ENCODE data around the gene FBXO8. TPM values are rescaled to one million over a fixed set of nuclear protein-coding genes. Genes with fewer than 3 reads are reported as not detected.

FBXO8 gene
- total RNA-seq, 3 donors from 2014 or later = 29.2 to 49.0 (median 35.2) TPM

GRCh38 chr4:174320494-174321199, 37.2 kb upstream of the FBXO8 start:
- no peak for TF ChIP-seq CTCF (IDR thresholded peaks at IDR 0.05)
- TF ChIP-seq POLR2A (IDR thresholded peaks at IDR 0.05) = no peak
- TF ChIP-seq POLR2AphosphoS5 (IDR thresholded peaks at IDR 0.05) = no peak
- no peaks in the 10 kb centered on the region for H3K27me3 ChIP-seq
- H3K4me1 ChIP-seq = no peaks in the 10 kb centered on the region
- H3K9me3 ChIP-seq = no peaks in the 10 kb centered on the region
- H3K27ac ChIP-seq = no peak overlapping the region
- no peak overlapping the region for H3K4me3 ChIP-seq
- intact Hi-C loops (cut with DNase I; ENCODE audit: low total_unique reads) = no loop called here
- peaks cover 4% of the 10 kb centered on the region for H3K36me3 ChIP-seq
- no peak for DNase-seq (ENCODE audit: low spot score in 2 of 2)

DNA sequence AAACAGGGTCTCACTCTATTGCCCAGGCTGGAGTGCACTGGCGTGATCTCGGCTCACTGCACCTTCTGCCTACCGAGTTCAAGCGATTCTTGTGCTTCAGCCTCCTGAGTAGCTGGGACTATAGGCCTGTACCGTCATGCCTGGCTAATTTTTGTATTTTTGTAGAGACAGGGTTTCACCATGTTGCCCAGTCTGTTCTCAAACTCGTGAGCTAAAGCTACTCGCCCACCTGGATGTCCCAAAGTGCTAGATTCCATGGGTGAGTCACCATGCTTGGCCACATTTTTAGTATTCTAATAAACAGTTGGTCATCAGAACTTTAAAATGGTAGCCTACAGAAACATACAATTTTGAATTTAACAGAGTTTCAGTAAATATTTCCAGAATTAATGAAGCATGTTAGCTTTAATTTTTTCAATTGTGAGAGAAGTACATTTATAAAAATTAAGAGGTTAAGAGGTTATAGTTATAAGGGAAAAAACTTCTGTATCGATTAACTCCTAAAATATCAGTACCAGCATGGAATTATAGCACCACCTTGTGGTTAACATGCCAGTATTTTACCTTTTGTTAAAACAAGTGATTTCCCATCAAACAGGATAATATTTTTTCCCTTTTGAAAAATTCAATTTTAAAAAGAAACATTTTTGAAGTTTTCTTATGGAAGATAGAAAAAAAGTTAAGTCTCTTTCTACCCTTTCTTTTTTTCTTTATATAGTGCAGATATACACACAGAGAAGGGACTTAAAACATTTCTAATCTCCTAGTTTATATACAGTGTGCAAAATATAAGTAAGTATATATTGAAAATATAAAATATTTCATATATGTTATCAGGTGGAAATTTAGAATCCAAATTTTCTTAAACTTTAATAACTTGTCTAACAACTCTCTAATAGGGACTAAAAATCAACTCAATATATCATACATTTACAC, 35.6 kb upstream of the FBXO8 start:
- peak in 2 of 3 donors; percentile 22 to 56 for TF ChIP-seq CTCF (IDR thresholded peaks at IDR 0.05)
- no peak for TF ChIP-seq POLR2A (IDR thresholded peaks at IDR 0.05)

GRCh38 chr4:174317531-174317930, 34.1 kb upstream of the FBXO8 start:
- no peak for DNase-seq (ENCODE audit: low spot score in 2 of 2)
- peaks cover 4% of the 10 kb centered on the region for H3K36me3 ChIP-seq
- no peak overlapping the region for H3K4me3 ChIP-seq
- intact Hi-C loops (cut with DNase I; ENCODE audit: low total_unique reads) = no loop called here
- H3K4me1 ChIP-seq = no peaks in the 10 kb centered on the region
- TF ChIP-seq CTCF (IDR thresholded peaks at IDR 0.05) = no peak
- no peak for TF ChIP-seq POLR2AphosphoS5 (IDR thresholded peaks at IDR 0.05)
- no peak for TF ChIP-seq POLR2A (IDR thresholded peaks at IDR 0.05)
- H3K27me3 ChIP-seq = no peaks in the 10 kb centered on the region
- no peaks in the 10 kb centered on the region for H3K9me3 ChIP-seq
- H3K27ac ChIP-seq = no peak overlapping the region

More for the DNA sequence above, 35.6 kb upstream of the FBXO8 start:
- Histone ChIP-seq H3K36me3 (peaks cover 4% of the 10 kb centered on the region), H3K4me1 (no peaks in the 10 kb centered on the region), H3K27me3 (no peaks in the 10 kb centered on the region), H3K4me3 (no peak overlapping the region), H3K27ac (no peak overlapping the region), H3K9me3 (no peaks in the 10 kb centered on the region)
- no peak for DNase-seq (ENCODE audit: low spot score in 2 of 2)
- intact Hi-C loops (cut with DNase I; ENCODE audit: low total_unique reads) = no loop called here

- H3K36me3 ChIP-seq = peaks cover 4% of the 10 kb centered on the region
- no peak for TF ChIP-seq CTCF (IDR thresholded peaks at IDR 0.05)
- no peak for TF ChIP-seq POLR2A (IDR thresholded peaks at IDR 0.05)
- no peak for TF ChIP-seq POLR2AphosphoS5 (IDR thresholded peaks at IDR 0.05)
- intact Hi-C loops (cut with DNase I; ENCODE audit: low total_unique reads) = no loop called here
These were observed 33.5 kb upstream of the FBXO8 start for GRCh38 chr4:174316954-174317353.

DNA sequence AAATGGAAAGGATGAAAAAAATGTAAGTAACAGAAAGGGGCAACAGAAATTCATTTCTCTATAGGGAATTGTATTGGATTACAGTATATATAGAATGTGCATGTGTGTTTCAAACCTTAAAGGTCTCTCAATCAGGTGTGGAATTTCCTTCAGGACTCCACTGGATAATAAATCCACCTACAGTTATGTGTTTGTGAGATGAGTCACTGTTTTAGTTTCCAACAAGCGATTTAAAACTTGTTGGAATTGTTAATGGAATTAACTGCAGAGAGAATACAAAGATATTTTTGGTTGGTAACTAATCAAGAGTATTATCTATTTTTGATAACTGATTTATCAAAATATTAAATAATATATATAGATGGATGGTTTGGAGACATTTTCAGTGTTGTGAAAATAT, 33.1 kb upstream of the FBXO8 start:
- peaks cover 4% of the 10 kb centered on the region for H3K36me3 ChIP-seq
- H3K27me3 ChIP-seq = no peaks in the 10 kb centered on the region
- H3K4me3 ChIP-seq = no peak overlapping the region
- H3K4me1 ChIP-seq = no peaks in the 10 kb centered on the region
- H3K9me3 ChIP-seq = no peaks in the 10 kb centered on the region
- TF ChIP-seq CTCF (IDR thresholded peaks at IDR 0.05) = no peak
- no peak for TF ChIP-seq POLR2AphosphoS5 (IDR thresholded peaks at IDR 0.05)
- no peak for TF ChIP-seq POLR2A (IDR thresholded peaks at IDR 0.05)
- DNase-seq (ENCODE audit: low spot score in 2 of 2) = no peak
- intact Hi-C loops (cut with DNase I; ENCODE audit: low total_unique reads) = no loop called here
- no peak overlapping the region for H3K27ac ChIP-seq

More at GRCh38 chr4:174316954-174317353, 33.5 kb upstream of the FBXO8 start:
- H3K4me3 ChIP-seq = no peak overlapping the region
- no peak for DNase-seq (ENCODE audit: low spot score in 2 of 2)
- no peaks in the 10 kb centered on the region for H3K27me3 ChIP-seq
- no peak overlapping the region for H3K27ac ChIP-seq
- H3K9me3 ChIP-seq = no peaks in the 10 kb centered on the region
- no peaks in the 10 kb centered on the region for H3K4me1 ChIP-seq

All from breast epithelium (tissue), 4 donors.